Activated B cell treated with CpG ODN at 0.5 μM for 24 hours (primary cell): ENCODE results near the gene WDR91. TPM values are rescaled to one million over a fixed set of nuclear protein-coding genes. Genes with fewer than 3 reads are reported as not detected.
A peak's percentile ranks its signal among the peaks of the same experiment; 100 is the strongest.

Experiments used
- ATAC-seq: fragments of 200-7000 bp; cut with Tn5 transposase; one replicate; pipeline ENCODE4 v1.10.0; 2021; ENCODE audit warnings: low read depth, mild to moderate bottlenecking, moderate library complexity
- CTCF ChIA-PET: fragments of 350-600 bp; sonication (Branson Sonifier 250); formaldehyde crosslinking; loops from one replicate; lab custom pipeline; 2021; ENCODE audit warnings: antibody characterized with exemption; lab: Charles Lee
- POLR2A ChIA-PET: fragments of 350-600 bp; sonication (Branson Sonifier 250); formaldehyde crosslinking; loops from one replicate; lab custom pipeline; 2021; ENCODE audit warnings: antibody characterized with exemption; lab: Charles Lee
- DNase-seq: peaks from one replicate; pipeline ENCODE4 v3.0.0; 2022
- H3K27ac Mint-ChIP-seq: one replicate; pipeline ENCODE4 v1.8.0; 2020; ENCODE audit warnings: mixed read lengths
- H3K27me3 Mint-ChIP-seq: one replicate; pipeline ENCODE4 v1.8.0; 2021; ENCODE audit warnings: mixed read lengths
- H3K36me3 Mint-ChIP-seq: one replicate; pipeline ENCODE4 v1.8.0; 2021; ENCODE audit warnings: low read depth, mixed read lengths
- H3K4me1 Mint-ChIP-seq: one replicate; pipeline ENCODE4 v1.8.0; 2021; ENCODE audit warnings: mixed read lengths
- H3K4me3 Mint-ChIP-seq: one replicate; pipeline ENCODE4 v1.8.0; 2020; ENCODE audit warnings: mild to moderate bottlenecking, mixed read lengths
- H3K9me3 Mint-ChIP-seq: one replicate; pipeline ENCODE4 v1.8.0; 2020; ENCODE audit warnings: mixed read lengths
- intact Hi-C: fragments of 100-400 bp; cut with micrococcal nuclease; formaldehyde crosslinking; loops from one replicate; pipeline ENCODE4 v1.15.1; 2024
- total RNA-seq: library from RNA; stranded (reverse); gene quantifications from 2 replicates; pipeline ENCODE4 v1.2.3, GENCODE V29; 2022
- TF ChIP-seq, protein P1 (sequence below): fragments of 200-600 bp; IDR thresholded peaks from one replicate; pipeline ENCODE4 v1.8.0; 2022; ENCODE audit warnings: antibody characterized with exemption, mild to moderate bottlenecking

The WDR91 gene
- total RNA-seq, 1 donor from 2014 or later, result 60.1 TPM

DNA sequence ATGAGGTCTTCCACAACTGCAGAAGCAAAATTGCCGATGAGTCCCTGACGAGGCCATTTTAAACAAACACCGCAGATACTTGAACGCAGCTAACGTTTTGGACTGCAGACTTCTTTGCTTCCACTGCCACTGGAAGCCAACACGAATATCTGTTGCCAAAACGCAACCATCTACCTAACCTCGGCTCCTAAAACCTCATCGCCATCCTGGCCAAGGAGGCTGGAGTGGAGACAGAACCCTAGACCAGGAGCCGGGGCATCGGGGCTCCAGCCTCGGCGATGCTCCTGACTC lies 493 bp downstream of the WDR91 start:
- TF ChIP-seq, protein P1, sequence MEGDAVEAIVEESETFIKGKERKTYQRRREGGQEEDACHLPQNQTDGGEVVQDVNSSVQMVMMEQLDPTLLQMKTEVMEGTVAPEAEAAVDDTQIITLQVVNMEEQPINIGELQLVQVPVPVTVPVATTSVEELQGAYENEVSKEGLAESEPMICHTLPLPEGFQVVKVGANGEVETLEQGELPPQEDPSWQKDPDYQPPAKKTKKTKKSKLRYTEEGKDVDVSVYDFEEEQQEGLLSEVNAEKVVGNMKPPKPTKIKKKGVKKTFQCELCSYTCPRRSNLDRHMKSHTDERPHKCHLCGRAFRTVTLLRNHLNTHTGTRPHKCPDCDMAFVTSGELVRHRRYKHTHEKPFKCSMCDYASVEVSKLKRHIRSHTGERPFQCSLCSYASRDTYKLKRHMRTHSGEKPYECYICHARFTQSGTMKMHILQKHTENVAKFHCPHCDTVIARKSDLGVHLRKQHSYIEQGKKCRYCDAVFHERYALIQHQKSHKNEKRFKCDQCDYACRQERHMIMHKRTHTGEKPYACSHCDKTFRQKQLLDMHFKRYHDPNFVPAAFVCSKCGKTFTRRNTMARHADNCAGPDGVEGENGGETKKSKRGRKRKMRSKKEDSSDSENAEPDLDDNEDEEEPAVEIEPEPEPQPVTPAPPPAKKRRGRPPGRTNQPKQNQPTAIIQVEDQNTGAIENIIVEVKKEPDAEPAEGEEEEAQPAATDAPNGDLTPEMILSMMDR, result no peak
- H3K36me3 Mint-ChIP-seq, result peaks cover 22% of the 10 kb centered on the region
- H3K27ac Mint-ChIP-seq, result peak overlapping the region; percentile 97
- H3K9me3 Mint-ChIP-seq, result no peaks in the 10 kb centered on the region
- H3K4me1 Mint-ChIP-seq, result peaks cover 46% of the 10 kb centered on the region
- POLR2A ChIA-PET, result interaction anchor here (0.8 to 6.2 kb wide), 10 partner anchors 13 to 224 kb away, joined by 4 to 62 read pairs (median 5); partner anchors contain the start of genes AGBL3, CYREN and TMEM140
- no peaks in the 10 kb centered on the region for H3K27me3 Mint-ChIP-seq
- CTCF ChIA-PET, result interaction anchor here (0.8 to 1.3 kb wide), 3 partner anchors 24 to 60 kb away, joined by 3 read pairs; no protein-coding TSS in a partner anchor
- H3K4me3 Mint-ChIP-seq, result peak overlapping the region; percentile 97
- ATAC-seq, result no peak
- DNase-seq, result no peak
- intact Hi-C loops, result loop anchor here (1.0 to 5.0 kb wide), 13 partner anchors 23 to 1958 kb away; partner anchors contain the start of genes AGBL3, AKR1B1, BPGM and CNOT4

DNA sequence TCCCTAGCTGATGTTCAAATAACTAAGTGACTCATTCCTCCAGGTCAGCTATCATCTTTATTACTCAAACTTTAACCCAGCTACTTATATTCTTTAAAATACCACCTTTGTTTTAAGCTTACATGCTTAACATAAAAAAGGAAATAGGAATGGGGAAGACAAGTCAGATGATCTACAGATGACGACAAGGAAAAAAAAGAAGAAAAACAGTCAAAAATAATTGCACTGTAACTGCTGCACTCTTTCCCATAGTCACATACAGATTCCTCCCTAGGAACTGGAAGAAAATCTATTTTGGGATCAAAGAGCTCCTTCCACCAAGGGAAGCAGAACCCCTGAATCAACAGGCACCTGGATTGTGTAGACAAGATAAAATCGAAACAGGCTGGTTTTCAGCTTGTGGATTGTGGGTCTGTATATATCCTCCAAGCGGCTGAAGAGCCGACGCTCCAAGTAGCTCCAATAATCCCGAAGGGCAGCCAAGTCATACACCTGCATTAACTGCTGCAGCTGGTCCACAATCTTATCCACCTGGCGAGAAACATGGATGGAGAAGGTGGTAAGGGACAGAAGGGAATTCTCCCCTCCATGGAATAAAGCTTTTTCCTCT lies 2.0 kb downstream of the WDR91 start:
- ChIA-PET POLR2A (interaction anchor here (2.2 to 6.2 kb wide), 3 partner anchors 22 to 45 kb away, joined by 5 to 62 read pairs (median 46); partner anchors contain the start of gene CYREN), CTCF (interaction anchor here (1.1 to 2.0 kb wide), 2 partner anchors 34 to 65 kb away, joined by 3 to 5 read pairs; no protein-coding TSS in a partner anchor)
- Mint-ChIP-seq H3K4me3 (peak overlapping the region; percentile 48), H3K27ac (no peak overlapping the region), H3K9me3 (no peaks in the 10 kb centered on the region), H3K36me3 (peaks cover 35% of the 10 kb centered on the region), H3K4me1 (peaks cover 50% of the 10 kb centered on the region), H3K27me3 (no peaks in the 10 kb centered on the region)
- intact Hi-C loops, result no loop called here
- DNase-seq (no peak), ATAC-seq (no peak)
- TF ChIP-seq, protein P1, result no peak

- peaks cover 45% of the 10 kb centered on the region for H3K36me3 Mint-ChIP-seq
- no peak for DNase-seq
- H3K4me1 Mint-ChIP-seq, result peaks cover 50% of the 10 kb centered on the region
- H3K9me3 Mint-ChIP-seq, result no peaks in the 10 kb centered on the region
- H3K27me3 Mint-ChIP-seq, result no peaks in the 10 kb centered on the region
- intact Hi-C loops, result no loop called here
- H3K27ac Mint-ChIP-seq, result peak overlapping the region; percentile 43
- TF ChIP-seq, protein P1, result no peak
- POLR2A ChIA-PET, result interaction anchor here (0.6 to 6.2 kb wide), 4 partner anchors 21 to 419 kb away, joined by 6 to 62 read pairs (median 26); partner anchors contain the start of gene CYREN
- H3K4me3 Mint-ChIP-seq, result peak overlapping the region; percentile 25
- CTCF ChIA-PET, result interaction anchor here (1.0 kb wide), 1 partner anchor 66 kb away, joined by 3 read pairs; no protein-coding TSS in a partner anchor
- no peak for ATAC-seq
These were observed 3.1 kb downstream of the WDR91 start for GRCh38 chr7:135208102-135208793.

- DNase-seq, result no peak
- peak overlapping the region; percentile 76 for H3K4me3 Mint-ChIP-seq
- H3K36me3 Mint-ChIP-seq, result peaks cover 52% of the 10 kb centered on the region
- POLR2A ChIA-PET, result interaction anchor here (0.6 to 6.2 kb wide), 4 partner anchors 20 to 418 kb away, joined by 3 to 62 read pairs (median 6); partner anchors contain the start of gene CYREN
- intact Hi-C loops, result loop anchor here (1.0 kb wide), 2 partner anchors 20 to 37 kb away; partner anchors contain the start of gene CYREN
- ATAC-seq, result no peak
- no peaks in the 10 kb centered on the region for H3K27me3 Mint-ChIP-seq
- H3K9me3 Mint-ChIP-seq, result no peaks in the 10 kb centered on the region
- H3K4me1 Mint-ChIP-seq, result peaks cover 50% of the 10 kb centered on the region
- CTCF ChIA-PET, result interaction anchor here (0.8 to 1.0 kb wide), 2 partner anchors 39 to 67 kb away, joined by 3 read pairs; no protein-coding TSS in a partner anchor
- H3K27ac Mint-ChIP-seq, result peak overlapping the region; percentile 80
- TF ChIP-seq, protein P1, result no peak
These were observed 3.8 kb downstream of the WDR91 start for GRCh38 chr7:135207406-135208101.
